Neuronal stem cell (in vitro differentiated cells): Measurements from ENCODE around the gene FLYWCH1.

Source experiments
- DNase-seq: peaks from one replicate; pipeline ENCODE4 v3.0.0-alpha.2; 2013; ENCODE audit warnings: low spot score
- H2AFZ ChIP-seq: one replicate; pipeline ENCODE4 v1.6.1; 2013; ENCODE audit warnings: mild to moderate bottlenecking, low read length, inconsistent platforms
- H2AK5ac ChIP-seq: 2 replicates; pipeline ENCODE4 v1.6.1; 2013; ENCODE audit warnings: low read depth, mild to moderate bottlenecking, inconsistent platforms, low read length, moderate library complexity, mixed read lengths
- H2BK120ac ChIP-seq: 2 replicates; pipeline ENCODE4 v1.6.1; 2013; ENCODE audit warnings: low read depth, mild to moderate bottlenecking, inconsistent platforms, low read length, moderate library complexity, mixed read lengths
- H2BK12ac ChIP-seq: one replicate; pipeline ENCODE4 v1.6.1; 2013; ENCODE audit warnings: low read length, inconsistent platforms
- H2BK15ac ChIP-seq: 2 replicates; pipeline ENCODE4 v1.6.1; 2013; ENCODE audit warnings: mild to moderate bottlenecking, low read length, inconsistent platforms, mixed read lengths
- H2BK5ac ChIP-seq: one replicate; pipeline ENCODE4 v1.6.1; 2013; ENCODE audit warnings: inconsistent platforms, mild to moderate bottlenecking, low read length, moderate library complexity
- H3K14ac ChIP-seq: one replicate; pipeline ENCODE4 v1.6.1; 2013; ENCODE audit warnings: low read length, inconsistent platforms
- H3K18ac ChIP-seq: 2 replicates; pipeline ENCODE4 v1.6.1; 2013; ENCODE audit warnings: low read length, inconsistent platforms
- H3K23ac ChIP-seq: 2 replicates; pipeline ENCODE4 v1.6.1; 2013; ENCODE audit warnings: low read depth, mild to moderate bottlenecking, mixed read lengths, low read length, inconsistent platforms; ENCODE audit not compliant: poor library complexity
- H3K27ac ChIP-seq: replicated peaks from 3 replicates; pipeline ENCODE4 v1.5.1; 2013; ENCODE audit warnings: low read length, inconsistent platforms
- H3K27me3 ChIP-seq, 3 experiments: 2 replicates each; pipeline ENCODE4 v1.6.1; 2013; ENCODE audit warnings: low read length in 3 of 3, mild to moderate bottlenecking in 2 of 3, inconsistent platforms in 1 of 3, low read depth in 1 of 3, mixed read lengths in 1 of 3, moderate library complexity in 1 of 3; ENCODE audit not compliant: control insufficient read depth in 3 of 3, insufficient read depth in 3 of 3
- H3K36me3 ChIP-seq, 2 donors: replicated peaks in 1 of 2; 2 replicates each; pipeline ENCODE4 v1.6.1; 2013; ENCODE audit warnings: low read length in 2 of 2; ENCODE audit not compliant: control insufficient read depth in 2 of 2, insufficient read depth in 2 of 2
- H3K4ac ChIP-seq: 2 replicates; pipeline ENCODE4 v1.6.1; 2013; ENCODE audit warnings: inconsistent platforms, mild to moderate bottlenecking, low read length, moderate library complexity
- H3K4me1 ChIP-seq, 2 donors: 1 replicate in 1 of 2; 2 replicates in 1 of 2; pipeline ENCODE4 v1.6.1; 2013; ENCODE audit warnings: low read length in 2 of 2, low read depth in 1 of 2; ENCODE audit not compliant: control insufficient read depth in 2 of 2, insufficient read depth in 1 of 2
- H3K4me2 ChIP-seq: one replicate; pipeline ENCODE4 v1.6.1; 2013; ENCODE audit warnings: mild to moderate bottlenecking, low read length, inconsistent platforms; ENCODE audit not compliant: insufficient read depth, poor library complexity, severe bottlenecking
- H3K4me3 ChIP-seq, 2 donors: 2 replicates each; pipeline ENCODE4 v1.5.1; 2013; ENCODE audit warnings: low read length in 2 of 2, mild to moderate bottlenecking in 2 of 2, inconsistent platforms in 1 of 2, moderate library complexity in 1 of 2
- H3K79me1 ChIP-seq: one replicate; pipeline ENCODE4 v1.6.1; 2013; ENCODE audit warnings: low read depth, mild to moderate bottlenecking, inconsistent platforms, low read length, moderate library complexity
- H3K9ac ChIP-seq: one replicate; pipeline ENCODE4 v1.6.1; 2013; ENCODE audit warnings: mild to moderate bottlenecking, low read depth, low read length, inconsistent platforms; ENCODE audit not compliant: poor library complexity
- H3K9me3 ChIP-seq, 2 donors: replicated peaks in 1 of 2; 2 replicates each; pipeline versions ENCODE3 to v1.6.1; 2013; ENCODE audit warnings: low read length in 2 of 2, mild to moderate bottlenecking in 2 of 2, inconsistent platforms in 1 of 2, low read depth in 1 of 2, mixed read lengths in 1 of 2, moderate library complexity in 1 of 2; ENCODE audit not compliant: control insufficient read depth in 2 of 2, insufficient read depth in 1 of 2
- H4K8ac ChIP-seq: one replicate; pipeline ENCODE4 v1.6.1; 2013; ENCODE audit warnings: low read depth, mild to moderate bottlenecking, inconsistent platforms, low read length, moderate library complexity
- H4K91ac ChIP-seq: one replicate; pipeline ENCODE4 v1.6.1; 2013; ENCODE audit warnings: low read length, low read depth, mild to moderate bottlenecking, inconsistent platforms; ENCODE audit not compliant: poor library complexity
- WGBS, 2 donors: extraction: QIAGEN DNeasy Blood & Tissue Kit; methylation state at CpG; one replicate each; pipeline ENCODE4 v1.1.7; 2013; ENCODE audit warnings: missing lambda C conversion rate in 2 of 2, mixed read lengths in 1 of 2; ENCODE audit not compliant: insufficient read length in 2 of 2, insufficient replicate concordance in 1 of 2; ENCODE audit errors: extremely low coverage in 2 of 2; 5-methylcytosine and 5-hydroxymethylcytosine counted together

The FLYWCH1 gene

DNA sequence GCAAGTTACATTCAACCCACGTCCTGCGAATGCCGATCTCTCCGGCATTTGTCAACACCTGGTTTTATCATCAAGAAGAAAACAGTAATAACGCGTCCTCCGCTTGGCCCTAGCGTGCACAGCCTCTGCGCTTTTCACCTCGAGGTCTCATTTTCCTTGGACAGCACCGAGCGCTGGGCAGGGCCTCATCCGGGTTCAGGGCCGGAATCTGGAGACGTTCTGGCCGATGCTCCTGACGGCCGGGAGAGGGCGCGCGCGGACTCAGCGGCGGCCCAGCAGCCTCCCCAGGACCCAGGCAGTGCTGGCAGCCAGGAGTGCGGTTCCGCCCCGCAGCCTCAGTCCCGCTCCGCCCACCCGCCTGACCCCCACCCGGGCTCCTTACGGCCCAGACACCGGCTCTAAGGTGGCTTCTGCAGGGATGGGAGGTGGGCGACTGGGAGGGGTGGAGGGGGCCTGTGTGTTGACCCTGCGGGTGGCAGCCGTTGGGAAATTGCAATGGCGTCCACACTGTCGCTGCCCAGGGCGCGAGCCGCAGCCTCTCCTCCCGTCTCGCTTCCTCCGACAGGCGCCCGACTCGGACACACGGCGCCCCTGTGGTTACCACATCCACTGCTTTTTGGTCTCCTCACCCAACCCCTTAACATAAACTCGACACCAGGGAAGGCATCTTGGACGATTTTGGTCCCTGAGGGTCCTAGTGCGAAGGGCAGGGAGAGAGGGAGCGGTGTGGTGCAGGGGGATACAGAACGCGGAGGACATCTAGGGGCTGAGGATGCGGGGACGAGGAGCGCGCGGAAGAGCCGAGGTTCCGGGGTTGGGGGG, 7.4 kb upstream of the FLYWCH1 start:
- H3K14ac ChIP-seq, result peak overlapping the region; percentile 75
- no peaks in the 10 kb centered on the region for H3K36me3 ChIP-seq
- H3K4me1 ChIP-seq, result peaks cover 3 to 4% of the 10 kb centered on the region in 2 donors
- H3K9me3 ChIP-seq, result no peaks in the 10 kb centered on the region
- peak; percentile 86 for DNase-seq
- H3K4me3 ChIP-seq, result peak overlapping the region; percentile 89 to 93
- H2AFZ ChIP-seq, result peak overlapping the region; percentile 76
- H3K18ac ChIP-seq, result peak overlapping the region; percentile 97
- H3K27me3 ChIP-seq, result peaks cover 0 to 1% (median 0%) of the 10 kb centered on the region in 3 experiments
- H3K23ac ChIP-seq, result peak overlapping the region; percentile 100
- H2AK5ac ChIP-seq, result peak overlapping the region; percentile 94
- no peak overlapping the region for H4K8ac ChIP-seq
- peak overlapping the region; percentile 17 for H3K4ac ChIP-seq
- no peak overlapping the region for H2BK12ac ChIP-seq
- H3K27ac ChIP-seq, result peak overlapping the region; percentile 60
- H3K4me2 ChIP-seq, result peak overlapping the region; percentile 98
- no peak overlapping the region for H4K91ac ChIP-seq
- WGBS, 2 donors, result no CpG with 5 or more reads among the region's 62 CpGs
- peak overlapping the region; percentile 93 for H3K9ac ChIP-seq
- peak overlapping the region; percentile 75 for H2BK15ac ChIP-seq
- H2BK5ac ChIP-seq, result peak overlapping the region; percentile 82
- no peak overlapping the region for H2BK120ac ChIP-seq
- no peaks in the 10 kb centered on the region for H3K79me1 ChIP-seq

DNA sequence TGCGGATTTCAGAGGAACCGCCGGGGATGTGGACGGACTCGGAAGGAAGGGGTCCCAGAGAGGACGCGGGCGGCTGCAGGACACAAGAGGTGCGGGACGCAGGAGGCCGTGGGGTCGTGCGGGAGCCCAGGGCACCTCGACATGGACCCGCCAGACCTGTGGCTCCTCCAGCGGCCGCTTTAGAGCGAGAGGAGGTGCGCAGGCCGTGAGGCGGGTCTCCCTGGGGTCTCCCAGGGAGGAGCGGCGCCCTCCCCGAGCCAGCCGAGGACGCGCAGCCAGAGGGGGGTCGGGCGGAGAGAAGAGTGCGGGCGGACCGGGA, 6.8 kb upstream of the FLYWCH1 start:
- Histone ChIP-seq H2BK15ac (peak overlapping the region; percentile 75), H3K36me3 (no peaks in the 10 kb centered on the region), H4K8ac (no peak overlapping the region), H3K27me3 (peaks cover 0 to 1% (median 0%) of the 10 kb centered on the region in 3 experiments), H3K14ac (peak overlapping the region; percentile 75), H2BK120ac (no peak overlapping the region), H3K9me3 (no peaks in the 10 kb centered on the region), H3K4me2 (peak overlapping the region; percentile 98), H3K4me3 (peak overlapping the region; percentile 89 to 93), H3K79me1 (no peaks in the 10 kb centered on the region), H3K18ac (peak overlapping the region; percentile 97), H2AK5ac (peak overlapping the region; percentile 94), H4K91ac (no peak overlapping the region), H2BK5ac (peak overlapping the region; percentile 82), H2AFZ (peak overlapping the region; percentile 76), H2BK12ac (peak overlapping the region; percentile 41), H3K4me1 (peaks cover 2 to 3% of the 10 kb centered on the region in 2 donors), H3K27ac (peak overlapping the region; percentile 46), H3K4ac (peak overlapping the region; percentile 37), H3K23ac (peak overlapping the region; percentile 100), H3K9ac (peak overlapping the region; percentile 93)
- no CpG with 5 or more reads among the region's 32 CpGs for WGBS, 2 donors
- no peak for DNase-seq

DNA sequence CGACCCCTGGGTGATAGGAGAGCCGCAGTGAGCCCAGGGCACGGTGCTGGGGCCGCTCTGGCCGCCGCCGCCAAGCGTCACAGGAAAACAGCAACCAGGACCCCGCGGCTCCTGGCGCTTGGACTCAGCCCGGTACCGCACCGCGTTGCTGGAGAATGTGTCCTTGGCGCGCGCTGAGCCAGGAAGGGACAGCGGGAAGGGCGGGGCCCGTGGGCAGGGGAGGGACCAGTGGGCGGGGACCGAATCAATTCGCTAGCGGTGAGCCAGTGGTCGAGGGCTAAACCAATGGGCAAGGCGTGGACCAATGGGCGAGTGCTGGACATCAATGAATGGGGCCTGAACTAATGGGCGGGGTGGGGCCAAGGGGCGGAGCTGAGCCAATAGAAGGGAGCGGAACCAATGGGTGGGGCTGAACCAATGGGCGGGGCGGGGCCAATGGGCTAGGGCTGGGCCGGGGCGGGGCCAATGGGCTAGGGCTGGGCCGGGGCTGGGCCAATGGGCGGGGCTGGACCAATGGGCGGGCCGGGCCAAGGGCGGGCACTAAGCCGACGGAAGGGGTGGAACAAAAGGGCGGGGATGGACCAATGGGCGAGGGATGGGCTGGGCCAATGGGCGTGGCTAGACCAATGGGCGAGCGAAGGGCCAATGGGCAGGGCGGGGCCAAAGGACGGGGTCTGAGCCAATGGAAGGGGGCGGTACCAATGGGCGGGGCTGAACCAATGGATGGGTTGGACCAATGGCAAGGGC, 6.3 kb upstream of the FLYWCH1 start:
- Histone ChIP-seq H2BK120ac (no peak overlapping the region), H3K4me3 (peak overlapping the region; percentile 89 to 93), H3K79me1 (no peaks in the 10 kb centered on the region), H3K9ac (peak overlapping the region; percentile 93), H3K9me3 (no peaks in the 10 kb centered on the region), H3K18ac (peak overlapping the region; percentile 97), H3K23ac (peak overlapping the region; percentile 100), H2AK5ac (peak overlapping the region; percentile 94), H2BK12ac (no peak overlapping the region), H3K14ac (peak overlapping the region; percentile 75), H3K4ac (no peak overlapping the region), H4K91ac (no peak overlapping the region), H3K36me3 (no peaks in the 10 kb centered on the region), H3K4me1 (peaks cover 2 to 3% of the 10 kb centered on the region in 2 donors), H3K27ac (peak overlapping the region; percentile 46), H2BK15ac (no peak overlapping the region), H3K27me3 (peaks cover 0 to 1% (median 0%) of the 10 kb centered on the region in 3 experiments), H3K4me2 (peak overlapping the region; percentile 98), H2AFZ (peak overlapping the region; percentile 76), H2BK5ac (peak overlapping the region; percentile 82), H4K8ac (no peak overlapping the region)
- no CpG with 5 or more reads among the region's 51 CpGs for WGBS, 2 donors
- DNase-seq, result peak; percentile 97

DNA sequence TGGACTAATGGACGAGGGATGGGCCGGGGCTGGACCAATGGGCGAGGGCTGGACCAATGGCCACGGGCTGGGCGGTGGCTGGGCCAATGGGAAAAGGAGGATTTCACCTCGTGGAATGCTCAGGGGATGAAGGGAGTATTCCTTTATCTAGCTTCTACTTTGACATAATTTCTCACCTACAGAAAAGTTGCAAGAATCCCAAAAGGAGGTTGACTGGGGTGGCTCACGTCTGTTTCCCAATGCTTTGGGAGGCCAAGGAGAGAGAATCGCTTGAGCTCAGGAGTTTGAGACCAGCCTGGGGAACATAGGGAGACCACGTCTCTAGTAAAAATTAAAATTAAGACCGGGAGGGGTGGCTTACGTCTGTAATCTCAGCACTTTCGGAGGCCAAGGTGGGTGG, 5.7 kb upstream of the FLYWCH1 start:
- H3K9me3 ChIP-seq, result no peaks in the 10 kb centered on the region
- H3K4ac ChIP-seq, result no peak overlapping the region
- peak overlapping the region; percentile 65 for H3K23ac ChIP-seq
- peak overlapping the region; percentile 49 for H3K4me2 ChIP-seq
- peaks cover 0 to 1% (median 0%) of the 10 kb centered on the region in 3 experiments for H3K27me3 ChIP-seq
- H3K18ac ChIP-seq, result no peak overlapping the region
- no peak overlapping the region for H2BK15ac ChIP-seq
- no peaks in the 10 kb centered on the region for H3K36me3 ChIP-seq
- no CpG with 5 or more reads among the region's 12 CpGs for WGBS, 2 donors
- H3K4me1 ChIP-seq, result peaks cover 2 to 3% of the 10 kb centered on the region in 2 donors
- no peak overlapping the region for H2AK5ac ChIP-seq
- no peak overlapping the region for H4K91ac ChIP-seq
- H3K9ac ChIP-seq, result no peak overlapping the region
- H2BK12ac ChIP-seq, result no peak overlapping the region
- no peak overlapping the region for H2BK120ac ChIP-seq
- H3K79me1 ChIP-seq, result no peaks in the 10 kb centered on the region
- no peak overlapping the region for H2BK5ac ChIP-seq
- H3K27ac ChIP-seq, result peak overlapping the region; percentile 10
- DNase-seq, result no peak
- H2AFZ ChIP-seq, result peak overlapping the region; percentile 75
- H4K8ac ChIP-seq, result no peak overlapping the region
- H3K4me3 ChIP-seq, result peak overlapping the region in 1 of 2 donors; percentile 11
- no peak overlapping the region for H3K14ac ChIP-seq
